Esophagus muscularis mucosa (tissue), 3 donors: Measurements from ENCODE around the gene TMCO1.

Experiments
- CTCF ChIP-seq, 3 experiments: fragments of 200-600 bp in 2 of 3; fragments of 450-650 bp in 1 of 3; sonication (generic) in 2 of 3; IDR thresholded peaks; one replicate each; pipeline ENCODE4 v1.5.1; 2017 to 2019; ENCODE audit warnings: antibody characterized with exemption in 3 of 3, mild to moderate bottlenecking in 2 of 3, moderate library complexity in 1 of 3
- POLR2A ChIP-seq: fragments of 450-650 bp; IDR thresholded peaks from one replicate; pipeline ENCODE4 v1.6.1; 2017; ENCODE audit warnings: antibody characterized with exemption, moderate library complexity, mild to moderate bottlenecking, low read depth

GRCh38 chr1:165816826-165817497 is 48.3 kb upstream of the TMCO1 start:
- TF ChIP-seq POLR2A = no peak
- no peak for TF ChIP-seq CTCF (IDR thresholded peaks at IDR 0.05)
